Islet of Langerhans (tissue), 1 donor: Measurements from ENCODE around the gene RPGR.

Source experiments
- FAIRE-seq: peaks from one replicate; lab custom pipeline; 2011; peaks lifted over from hg19 to GRCh38; lab: Jason Lieb, UNC

RPGR gene

DNA sequence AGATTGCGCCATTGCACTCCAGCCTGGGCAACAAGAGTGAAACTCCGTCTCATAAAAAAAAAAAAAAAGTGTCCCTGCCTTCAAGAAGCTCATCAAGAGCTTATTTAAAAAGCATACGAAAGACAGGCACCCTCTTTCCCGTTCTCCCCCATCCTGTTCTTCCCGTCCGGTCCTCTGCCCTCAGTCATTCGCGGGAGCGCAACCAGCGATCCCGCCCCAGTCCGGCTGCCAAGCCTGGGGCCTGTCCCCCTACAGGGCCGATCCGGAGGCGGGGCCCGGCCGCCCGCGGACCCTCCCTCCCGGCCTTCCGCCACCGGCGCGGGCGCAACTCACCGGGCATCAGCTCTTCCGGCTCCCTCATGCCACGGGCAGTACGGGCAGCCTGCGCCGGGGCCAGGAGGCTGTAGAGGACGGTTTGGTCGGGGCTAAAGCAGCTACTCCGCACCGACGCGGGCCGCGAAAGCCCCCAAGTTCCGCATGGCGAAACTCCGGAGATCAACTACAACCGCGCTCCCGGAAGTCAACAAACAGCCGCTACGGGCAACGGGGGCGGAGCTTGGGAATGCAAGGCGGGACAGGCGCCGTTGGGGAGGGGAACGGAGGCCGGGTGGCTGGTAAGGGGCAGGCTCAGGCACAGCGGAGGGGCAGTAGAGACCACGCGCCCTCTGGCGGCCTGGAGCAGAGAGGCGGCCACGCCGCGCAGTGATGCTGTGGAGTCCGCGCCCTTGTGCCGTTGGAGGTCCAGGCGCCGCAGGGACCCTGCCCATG, at the start of gene RPGR:
Gene RPGR (minus strand): TSS at position 503 of the 768 bp plus-strand sequence. CDS start 142 bp downstream, at position 361.
- no peak for FAIRE-seq

GRCh38 chrX:38376747-38377146, 49.4 kb upstream of the RPGR start:
- no peak for FAIRE-seq

DNA sequence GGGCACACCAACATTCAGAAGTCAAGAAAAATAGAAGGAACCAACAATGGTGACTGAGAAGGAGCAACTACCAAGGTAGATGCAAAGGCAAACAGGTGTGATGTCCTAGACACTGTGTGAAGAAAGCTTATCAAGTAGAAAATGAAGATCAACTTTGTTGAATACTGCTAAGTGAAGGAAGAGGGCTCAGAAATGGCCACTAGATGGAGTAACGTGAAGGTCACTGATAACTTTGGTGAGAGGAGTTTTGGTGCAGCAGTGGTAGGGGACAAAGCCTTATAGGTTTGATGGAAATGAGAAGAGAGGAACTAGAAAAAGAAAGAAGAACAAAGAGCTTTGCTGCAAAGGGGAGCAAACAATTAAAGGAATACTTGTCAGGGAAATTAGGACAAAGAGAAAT, 48.6 kb upstream of the RPGR start:
- no peak for FAIRE-seq

GRCh38 chrX:38374431-38374830, 47.1 kb upstream of the RPGR start:
- no peak for FAIRE-seq

- no peak for FAIRE-seq
These were observed 44.3 kb upstream of the RPGR start for GRCh38 chrX:38371641-38372040.

- no peak for FAIRE-seq
These were observed 41.5 kb upstream of the RPGR start for GRCh38 chrX:38368774-38369173.

GRCh38 chrX:38365954-38366353, 38.6 kb upstream of the RPGR start:
- FAIRE-seq, result no peak

- FAIRE-seq, result no peak
These were observed 35.7 kb upstream of the RPGR start for GRCh38 chrX:38363046-38363445.

GRCh38 chrX:38357747-38358673, 30.7 kb upstream of the RPGR start:
- no peak for FAIRE-seq

- FAIRE-seq, result no peak
These were observed 29.1 kb upstream of the RPGR start for GRCh38 chrX:38356401-38356800.

GRCh38 chrX:38352362-38352761, 25.1 kb upstream of the RPGR start, which contains the start of gene OTC:
TSS of gene OTC (plus strand) at chrX:38352604. CDS start at chrX:38352697, 93 bp downstream.
- no peak for FAIRE-seq

DNA sequence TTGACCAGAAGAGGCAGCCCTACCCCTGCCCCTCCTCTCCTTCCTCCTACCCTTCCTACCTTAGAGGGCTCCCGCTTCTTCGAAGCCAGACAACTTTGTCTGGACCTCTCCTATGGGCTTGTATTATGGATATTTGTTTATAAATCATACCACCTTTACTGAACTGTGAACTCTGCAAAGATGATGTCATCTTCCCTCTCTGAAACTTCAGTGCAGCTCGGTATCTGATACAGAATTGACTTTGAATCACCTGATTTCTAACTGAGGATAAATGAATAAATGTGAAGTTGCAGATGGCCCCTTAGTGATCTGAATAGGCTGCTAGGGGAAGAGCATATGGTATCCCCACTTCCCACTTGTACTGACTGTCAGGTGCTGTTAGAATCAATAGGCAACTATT, 24.0 kb upstream of the RPGR start:
- no peak for FAIRE-seq

GRCh38 chrX:38347136-38347535, 19.8 kb upstream of the RPGR start:
- no peak for FAIRE-seq

DNA sequence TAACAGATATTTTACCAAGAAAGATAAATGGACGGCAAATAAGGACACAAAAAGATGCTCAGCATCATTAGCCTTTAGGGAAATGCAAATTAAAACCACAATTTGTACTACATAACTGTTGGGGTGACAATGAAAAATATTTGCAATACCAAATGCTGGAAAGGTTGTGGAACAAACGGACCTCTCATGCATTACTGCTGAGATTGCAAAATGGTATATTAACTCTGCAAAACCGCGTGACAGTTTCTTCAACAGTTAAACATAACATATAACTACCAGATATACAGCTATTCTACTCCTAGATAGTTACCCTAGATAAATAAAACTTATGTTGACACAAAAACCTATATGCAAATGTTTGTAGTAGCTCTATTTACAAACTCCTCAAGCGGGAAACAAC, 18.8 kb upstream of the RPGR start:
- FAIRE-seq, result no peak

GRCh38 chrX:38342853-38343778, 15.8 kb upstream of the RPGR start:
- no peak for FAIRE-seq

- no peak for FAIRE-seq
These were observed 14.1 kb upstream of the RPGR start for GRCh38 chrX:38341442-38341841.

GRCh38 chrX:38336538-38337240, 9.4 kb upstream of the RPGR start:
- no peak for FAIRE-seq

GRCh38 chrX:38335382-38335781, 8.1 kb upstream of the RPGR start:
- no peak for FAIRE-seq

- FAIRE-seq, result no peak
These were observed 5.2 kb upstream of the RPGR start for GRCh38 chrX:38332505-38332904.

DNA sequence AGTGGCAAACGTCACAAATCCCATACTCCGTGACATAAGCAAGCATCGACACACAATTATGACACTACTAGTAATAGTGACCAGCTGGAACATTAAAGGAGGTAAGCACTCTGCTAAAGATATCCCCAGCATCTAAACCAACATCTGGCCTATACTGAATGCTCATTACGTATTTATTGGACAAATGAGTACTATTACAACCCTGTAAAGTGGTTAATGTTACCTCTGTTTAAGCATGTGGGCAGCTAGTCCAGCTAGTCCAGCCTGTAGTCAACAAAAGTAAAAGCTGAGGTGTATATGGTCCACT, 419 bp upstream of the RPGR start:
- no peak for FAIRE-seq

DNA sequence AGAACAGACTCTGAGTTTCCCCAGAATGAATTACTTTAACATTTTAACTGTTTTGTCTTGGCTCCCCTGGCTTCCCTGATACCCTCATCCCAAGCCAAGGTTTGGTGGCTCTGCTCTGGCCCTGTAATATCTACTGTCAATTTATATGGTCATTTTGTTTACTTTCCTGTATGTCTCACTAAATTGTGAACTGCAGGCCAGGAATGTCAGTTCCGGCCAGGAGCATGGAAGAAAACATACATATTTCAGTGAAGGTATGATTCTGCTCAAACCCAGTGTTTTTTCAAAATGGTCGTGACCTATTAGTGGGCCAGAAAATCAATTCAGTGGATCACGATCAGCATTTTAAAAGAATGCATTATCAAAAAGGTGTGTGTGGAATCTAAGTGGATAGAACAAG, 1.2 kb downstream of the RPGR start:
- FAIRE-seq, result no peak

- FAIRE-seq, result no peak
These were observed 6.5 kb downstream of the RPGR start for GRCh38 chrX:38320819-38321218.
